HG03135 (cell line): ENCODE results near the gene SGSH.
"Not testable (repeated sequence)": the region's sequence is repeated elsewhere in the genome, so short reads cannot be mapped to it uniquely, and the experiment has no call there.

Experiments used
- ATAC-seq: cut with Tn5 transposase; IDR thresholded peaks from one replicate; pipeline ENCODE4 v1.9.1; 2021; ENCODE audit warnings: mild to moderate bottlenecking, moderate library complexity; ENCODE audit not compliant: unreplicated experiment

Gene SGSH

DNA sequence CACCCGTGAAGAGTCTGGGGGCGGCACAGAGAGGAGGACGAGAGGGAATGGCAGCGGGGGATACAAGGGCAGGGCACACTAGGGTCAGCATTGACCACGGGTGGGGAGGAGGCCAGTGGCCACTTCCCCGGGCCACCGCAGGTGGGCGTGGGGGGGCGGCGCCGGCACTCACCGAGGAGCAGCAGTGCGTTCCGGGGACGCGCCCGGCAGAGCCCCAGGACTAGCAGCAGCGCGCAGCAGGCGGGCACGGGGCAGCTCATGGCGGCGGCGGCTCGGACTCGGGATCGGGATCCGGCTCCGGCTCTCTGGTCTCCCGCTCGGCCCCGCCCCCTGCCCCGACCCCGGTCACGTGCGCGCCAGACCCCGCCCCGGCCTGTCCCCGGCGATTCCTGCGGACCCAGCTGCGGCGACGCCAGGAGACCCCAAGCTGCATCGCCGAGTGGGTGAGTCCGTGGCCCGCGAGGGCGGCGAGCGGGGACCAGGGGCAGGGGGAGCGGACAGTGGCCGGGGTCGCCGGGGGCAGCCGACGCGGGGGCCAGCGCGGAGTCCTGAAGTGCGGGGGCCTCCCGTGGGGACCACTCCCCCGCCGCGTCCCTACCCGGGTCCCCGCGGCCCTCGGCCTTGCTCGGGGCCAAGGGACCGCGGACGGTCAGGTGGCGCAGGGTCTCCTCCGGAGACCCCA lies at the start of gene SGSH, which contains the start of gene SLC26A11:
TSS of gene SGSH (minus strand) at position 280 of the 682 bp plus-strand sequence. CDS start at position 260, 20 bp downstream.
TSS of gene SLC26A11 (plus strand) at position 374 of the 682 bp plus-strand sequence. CDS start 1,134 bp downstream, outside the sequence.
- no peak for ATAC-seq

DNA sequence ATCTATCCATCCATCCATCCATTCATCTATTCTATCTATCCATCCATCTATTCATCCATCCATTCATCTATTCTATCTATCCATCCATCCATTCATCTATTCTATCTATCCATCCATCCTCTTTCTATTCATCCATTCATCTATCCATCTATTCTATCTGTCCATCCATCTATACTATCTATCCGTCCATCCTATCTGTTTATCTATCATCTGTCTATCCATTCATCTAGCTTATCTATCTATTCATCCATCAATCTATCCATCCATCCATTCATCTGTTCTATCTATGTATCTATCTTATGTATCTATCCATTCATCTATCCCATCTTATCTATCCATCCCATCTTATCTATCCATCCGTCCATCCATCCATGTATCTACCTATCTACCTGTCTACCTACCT lies 49.3 kb upstream of the SGSH start:
- ATAC-seq: no peak

DNA sequence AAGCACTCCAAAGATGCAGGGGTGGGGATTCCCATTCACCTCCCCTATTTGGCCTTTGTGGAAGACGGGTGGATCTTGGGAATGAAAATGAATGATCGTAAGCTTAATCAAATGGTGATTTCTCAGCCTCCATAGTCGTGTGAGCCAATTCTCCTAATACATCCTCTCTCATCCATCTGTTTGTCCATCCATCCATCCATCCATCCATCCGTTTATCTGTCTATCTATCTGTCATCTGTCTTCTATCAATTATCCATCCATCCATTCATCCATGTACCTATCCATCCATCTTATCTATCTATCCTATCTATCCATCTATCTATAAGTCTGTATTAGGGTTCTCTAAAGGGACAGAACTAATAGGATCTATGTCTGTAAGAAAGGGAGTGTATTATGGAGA lies 48.3 kb upstream of the SGSH start:
- ATAC-seq: no peak

DNA sequence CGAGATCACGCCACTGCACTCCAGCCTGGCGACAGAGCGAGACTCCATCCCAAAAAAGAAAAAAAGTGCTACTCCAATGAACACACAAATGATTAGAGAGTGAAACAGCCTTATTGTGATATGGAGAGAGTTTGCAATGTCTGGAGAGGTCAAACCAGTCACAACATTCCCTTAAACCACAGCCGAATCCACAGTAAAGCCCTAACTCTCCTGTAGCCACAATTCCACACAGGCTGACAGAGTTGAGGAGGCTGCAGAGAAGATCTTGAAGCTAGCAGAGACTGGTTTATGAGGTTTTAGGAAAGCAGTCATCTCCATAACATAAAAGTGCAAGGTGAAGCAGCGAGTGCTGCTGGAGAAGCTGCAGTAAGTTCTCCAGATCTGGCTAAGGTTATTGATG lies 47.3 kb upstream of the SGSH start:
- ATAC-seq: no peak

DNA sequence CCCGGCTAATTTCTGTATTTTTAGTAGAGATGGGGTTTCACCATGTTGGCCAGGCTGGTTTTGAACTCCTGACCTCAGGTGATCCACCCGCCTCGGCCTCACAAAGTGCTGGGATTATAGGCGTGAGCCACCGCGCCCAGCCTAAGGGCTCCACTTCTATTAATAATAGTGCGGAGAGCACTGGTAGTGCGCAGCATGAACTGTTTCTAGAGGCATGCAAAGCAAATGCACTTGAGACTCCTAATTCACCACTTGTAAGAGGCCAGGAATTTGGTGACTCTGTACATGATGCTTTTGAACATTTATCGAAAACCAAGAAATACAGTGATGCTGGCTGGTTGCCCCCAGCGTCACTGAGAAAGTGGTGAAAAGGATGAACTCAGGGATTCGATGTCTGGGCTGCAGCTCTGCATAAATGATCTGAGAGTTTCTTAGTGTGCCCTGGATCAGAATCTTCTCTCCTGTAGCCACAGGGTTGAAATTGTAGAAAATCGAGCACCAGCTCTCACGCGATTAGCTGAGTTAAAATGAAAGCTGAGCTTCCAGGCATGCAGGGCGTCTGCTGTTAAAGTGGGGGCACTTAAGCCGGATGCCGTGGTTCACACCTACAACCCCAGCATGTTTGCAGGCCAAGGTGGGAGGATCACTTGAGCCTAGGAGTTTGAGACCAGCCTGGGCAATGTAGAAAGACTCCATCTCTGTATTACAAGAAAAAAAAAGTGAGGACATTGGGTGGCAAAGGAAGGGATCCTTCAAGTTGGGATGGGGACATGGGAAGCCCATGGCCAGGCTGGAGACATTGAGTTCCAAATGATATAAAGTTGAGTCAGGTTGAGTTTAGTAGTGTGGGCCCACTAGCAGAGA lies 45.3 kb upstream of the SGSH start:
- no peak for ATAC-seq

DNA sequence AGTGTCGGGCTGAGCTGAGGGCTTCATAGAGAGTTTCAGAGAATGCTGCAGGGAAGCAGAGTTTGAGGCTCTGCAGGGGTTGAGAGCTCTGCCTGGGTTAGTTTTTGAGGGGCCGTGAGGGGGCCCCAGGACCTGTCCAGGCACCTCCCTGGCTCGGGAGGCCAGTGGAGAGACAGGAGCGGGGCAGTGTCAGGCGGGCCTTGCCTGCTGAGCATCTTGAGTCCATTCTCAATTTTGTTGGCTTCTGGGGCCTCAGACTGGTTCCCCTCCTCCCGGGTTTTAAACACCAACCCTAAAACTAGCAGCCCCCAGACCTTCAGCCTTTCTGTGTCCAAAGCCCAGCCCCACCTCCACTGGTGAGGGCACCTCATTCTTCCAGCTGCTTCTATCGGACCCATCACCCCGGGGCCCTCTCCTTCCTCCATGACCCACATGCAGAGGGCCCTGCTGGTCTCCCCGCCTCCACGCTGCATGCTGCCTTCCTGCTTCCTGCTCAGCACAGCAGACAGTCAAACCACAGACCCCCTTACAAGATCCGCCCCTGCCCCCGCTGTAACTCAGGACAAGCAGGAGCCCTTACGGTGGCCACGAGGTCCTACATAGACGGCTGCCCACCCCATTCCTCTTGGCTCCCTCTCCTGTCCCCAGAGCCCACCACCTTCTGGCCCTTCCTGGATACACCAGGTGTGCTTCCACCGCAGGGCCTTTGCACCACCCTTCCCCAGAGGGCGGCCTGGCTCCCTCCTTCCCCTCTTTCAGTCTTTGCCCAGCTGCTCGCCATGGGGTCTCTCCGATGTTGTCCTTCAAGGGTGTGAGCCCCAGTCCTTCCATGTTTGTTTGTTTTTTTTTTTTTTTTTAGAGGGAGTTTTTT lies 44.3 kb upstream of the SGSH start:
- ATAC-seq: no peak

DNA sequence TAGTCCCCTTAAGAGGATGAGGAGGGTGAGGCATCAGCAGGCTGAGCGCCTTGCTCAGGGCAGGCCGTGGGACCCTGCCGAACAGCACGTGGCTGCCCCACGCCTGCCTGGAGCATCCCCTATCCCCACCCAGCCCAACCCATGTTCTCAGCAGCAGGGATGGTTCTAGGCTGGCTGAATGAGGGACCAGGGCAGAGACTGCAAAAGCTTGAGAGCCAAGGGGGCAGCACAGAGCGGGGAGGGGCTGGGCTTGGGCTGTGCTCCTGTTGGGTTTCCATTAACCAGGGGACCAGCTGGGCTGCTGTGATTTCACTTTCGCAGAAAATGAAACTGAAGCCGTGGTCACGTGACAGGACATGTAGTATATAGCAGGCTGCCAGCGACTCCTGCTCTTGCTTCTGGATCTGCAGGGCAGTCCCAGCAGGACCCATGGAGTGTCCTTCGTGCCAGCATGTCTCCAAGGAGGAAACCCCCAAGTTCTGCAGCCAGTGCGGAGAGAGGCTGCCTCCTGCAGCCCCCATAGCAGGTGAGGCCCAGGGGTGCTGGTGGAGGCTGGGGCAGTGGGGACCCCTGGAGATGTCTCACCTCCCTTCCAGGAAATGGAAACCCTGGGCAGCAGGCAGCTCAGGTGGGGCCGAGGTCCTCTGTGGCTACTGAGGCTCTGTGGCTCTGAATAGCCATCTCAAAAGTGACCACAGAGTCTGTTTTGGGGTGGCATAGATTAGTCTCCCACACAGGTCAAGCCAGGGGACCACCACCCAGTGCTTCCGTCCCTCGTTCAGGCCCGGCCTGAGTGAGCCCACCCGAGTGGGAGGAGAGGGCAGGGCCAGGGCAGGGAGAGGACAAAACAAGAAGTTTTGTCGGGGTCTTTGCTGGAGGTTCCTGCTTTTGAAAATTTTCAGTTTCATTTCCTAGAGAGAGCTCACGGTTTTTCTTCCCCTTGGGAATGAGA lies 43.4 kb upstream of the SGSH start:
- peak; percentile 46 for ATAC-seq

DNA sequence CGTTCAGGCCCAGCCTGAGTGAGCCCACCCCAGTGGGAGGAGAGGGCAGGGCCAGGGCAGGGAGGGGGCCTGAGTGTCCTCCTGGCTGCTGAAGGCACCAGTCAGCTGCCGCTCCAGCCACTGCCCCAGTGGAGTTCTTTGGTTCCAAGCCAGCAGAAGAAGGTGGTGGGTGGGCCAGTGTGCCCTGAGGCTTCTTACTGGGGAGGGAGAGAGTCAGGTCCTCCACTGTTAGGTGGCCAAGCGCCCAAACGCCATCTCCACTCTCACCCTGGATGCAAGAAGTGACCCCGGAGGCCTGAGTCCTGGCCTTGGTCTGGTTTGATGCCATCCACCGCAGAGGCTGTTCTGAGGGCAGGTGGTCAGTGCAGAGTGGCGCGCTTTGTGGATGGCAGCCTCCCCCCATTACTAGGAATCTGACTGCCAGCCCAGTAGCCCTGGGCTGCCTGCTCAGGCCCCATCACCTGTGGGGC lies 42.7 kb upstream of the SGSH start:
- no peak for ATAC-seq

DNA sequence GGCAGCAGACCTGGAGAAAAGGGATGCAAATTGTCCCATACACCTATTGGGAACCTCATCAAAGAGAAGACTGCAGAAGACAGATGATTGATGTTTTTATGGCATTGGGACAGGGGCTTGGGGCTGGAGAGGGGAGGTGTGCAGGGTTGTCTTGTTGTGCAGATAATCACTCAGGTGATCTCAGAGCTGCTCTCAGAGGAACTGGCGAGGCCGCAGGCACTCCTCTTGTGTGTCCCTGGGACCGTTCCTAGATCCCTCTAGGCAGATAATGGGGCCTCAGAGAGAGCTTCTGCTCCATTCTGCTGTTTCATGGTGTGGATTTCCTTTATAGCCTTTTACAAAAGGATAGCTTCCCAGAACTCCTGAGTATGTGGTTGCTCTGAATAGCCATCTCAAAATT lies 42.2 kb upstream of the SGSH start:
- no peak for ATAC-seq

DNA sequence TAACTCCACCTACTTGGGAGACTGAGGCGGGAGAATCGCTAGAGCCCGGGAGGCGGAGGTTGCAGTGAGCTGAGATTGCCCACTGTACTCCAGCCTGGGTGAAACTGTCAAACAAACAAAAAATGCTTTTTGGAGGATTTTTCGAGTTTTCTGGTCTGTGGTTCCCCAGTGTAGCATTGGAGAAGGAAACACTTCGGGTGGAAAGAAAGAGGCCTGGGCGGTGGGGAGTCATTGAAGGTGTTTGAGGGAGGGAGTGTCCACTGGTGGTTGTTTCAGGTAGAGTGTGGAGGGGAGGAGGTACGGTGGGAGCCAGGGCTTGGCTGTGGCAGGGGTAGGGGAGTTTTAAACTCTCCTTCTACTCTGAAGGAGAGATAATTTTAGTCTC lies 41.8 kb upstream of the SGSH start:
- no peak for ATAC-seq

DNA sequence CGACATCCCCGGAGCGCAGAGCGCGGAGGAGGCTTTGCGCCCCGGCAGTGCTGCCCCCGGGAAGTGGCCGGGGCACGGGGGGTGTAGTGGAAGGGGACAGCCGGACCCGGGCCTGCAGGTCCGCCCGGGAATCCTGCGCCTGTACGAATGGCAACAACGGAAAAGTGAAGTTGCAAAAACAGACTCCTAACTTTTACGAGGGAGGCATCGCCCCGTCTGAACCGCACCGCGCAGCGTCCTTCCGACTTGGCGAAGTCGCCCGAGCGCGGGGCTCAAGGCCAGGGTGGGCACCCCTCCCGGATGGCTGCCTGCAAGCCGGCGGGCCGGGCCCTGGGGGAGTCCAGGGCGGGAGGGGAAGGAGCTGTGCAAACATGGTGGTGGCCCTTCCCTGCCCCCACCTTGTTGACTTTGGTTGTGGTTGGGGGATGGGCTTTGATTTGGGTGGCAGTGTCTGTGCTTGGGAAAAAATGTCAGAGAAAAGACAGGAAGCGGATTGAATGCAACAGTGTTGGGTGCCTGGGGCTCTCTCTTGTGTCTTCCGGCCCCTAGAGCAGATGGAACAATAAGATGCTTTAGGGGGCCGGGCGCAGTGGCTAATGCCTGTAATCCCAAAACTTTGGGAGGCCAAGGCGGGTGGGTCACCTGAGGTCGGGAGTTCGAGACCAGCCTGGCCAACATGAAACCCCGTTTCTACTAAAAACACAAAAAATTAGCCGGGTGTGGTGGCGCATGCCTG lies 41.2 kb upstream of the SGSH start:
- no peak for ATAC-seq

DNA sequence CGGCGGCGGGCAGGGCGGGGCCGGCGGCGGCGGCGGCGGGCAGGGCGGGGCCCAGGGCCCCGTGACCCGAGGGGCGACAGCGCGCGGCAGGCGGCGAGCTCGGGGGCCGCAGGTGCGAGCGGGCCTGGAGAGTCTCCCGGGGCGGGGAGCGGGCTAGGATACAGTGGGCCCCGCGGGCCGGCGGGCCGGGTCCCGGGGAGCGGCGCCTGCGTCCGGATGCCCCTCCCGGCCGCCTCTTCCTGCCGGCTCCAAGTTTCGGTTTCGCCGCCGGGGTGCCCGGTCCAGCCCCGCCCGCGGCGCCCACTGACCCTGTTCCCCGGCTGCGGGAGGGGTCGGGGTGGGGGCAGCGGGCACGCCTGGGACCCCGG lies 40.6 kb upstream of the SGSH start, which contains the start of gene RNF213:
TSS of gene RNF213 (plus strand) at position 62 of the 368 bp plus-strand sequence. CDS start 2,830 bp downstream, outside the sequence.
- ATAC-seq: no peak

DNA sequence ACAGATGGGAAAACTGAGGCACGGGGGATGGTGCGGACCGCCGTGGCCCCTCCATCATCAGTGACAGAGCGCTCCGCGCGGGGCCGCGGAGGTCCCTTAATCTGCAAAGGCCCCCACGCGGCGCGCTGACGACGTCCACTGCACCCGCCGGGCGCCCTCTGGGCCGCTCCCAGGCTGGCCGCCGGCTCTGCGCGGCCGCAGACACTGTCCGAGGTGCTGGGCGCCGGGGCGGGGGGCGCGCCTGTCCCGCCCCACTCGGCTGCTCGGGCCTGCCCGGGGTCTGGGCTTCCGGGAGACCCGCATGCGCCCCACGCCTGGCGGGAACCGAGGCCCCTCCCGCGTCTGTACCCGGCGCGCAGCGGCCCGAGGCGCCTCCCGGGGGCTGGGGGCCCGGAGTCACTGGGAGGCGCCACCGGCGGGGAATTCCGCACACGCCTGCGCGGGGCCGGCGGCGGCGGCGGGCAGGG lies 40.0 kb upstream of the SGSH start:
- ATAC-seq: no peak

DNA sequence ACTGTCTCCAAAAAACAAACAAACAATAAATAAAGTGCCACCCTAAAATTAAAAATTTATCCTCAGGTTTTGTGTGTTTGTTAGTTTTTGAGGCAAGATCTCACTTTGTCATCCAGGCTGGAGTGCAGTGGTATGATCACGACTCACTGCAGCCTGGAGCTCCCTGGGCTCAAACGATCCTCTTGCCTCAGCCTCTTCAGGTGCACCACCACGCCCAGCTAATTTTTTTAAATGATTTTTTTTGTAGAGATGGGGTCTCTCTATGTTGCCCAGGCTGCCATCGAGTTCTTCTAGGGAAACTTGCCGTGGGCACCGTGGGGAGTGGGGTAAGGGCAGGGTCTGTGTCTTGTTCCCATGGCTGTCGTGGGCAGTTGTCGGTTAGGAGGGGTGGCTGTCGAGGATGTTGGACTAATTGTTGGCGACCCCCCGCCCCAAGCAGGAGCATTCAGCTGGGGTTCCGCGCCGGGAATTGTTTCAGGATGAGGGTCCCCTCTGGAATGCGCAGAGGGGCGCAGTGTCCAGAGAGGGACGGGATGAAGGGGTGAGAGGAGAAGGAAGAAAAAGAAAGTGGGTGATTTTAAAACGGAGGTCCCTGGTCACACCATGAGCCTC lies 39.4 kb upstream of the SGSH start:
- no peak for ATAC-seq

DNA sequence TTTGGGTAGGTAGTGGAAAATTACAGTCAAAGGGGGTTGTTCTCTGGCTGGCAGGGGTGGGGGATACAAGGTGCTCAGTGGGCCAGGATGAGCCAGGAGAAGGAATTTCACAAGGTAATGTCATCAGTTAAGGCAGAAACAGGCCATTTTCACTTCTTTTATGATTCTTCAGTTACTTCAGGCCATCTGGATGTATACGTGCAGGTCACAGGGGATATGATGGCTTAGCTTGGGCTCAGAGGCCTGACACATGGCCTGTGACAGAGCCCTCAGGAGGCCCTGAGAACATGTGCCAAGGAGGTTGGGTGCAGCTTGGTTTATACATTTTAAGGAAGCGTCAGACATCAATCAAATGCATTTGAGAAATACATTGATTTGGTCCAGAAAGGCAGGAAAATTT lies 38.2 kb upstream of the SGSH start:
- not testable (repeated sequence) for ATAC-seq

DNA sequence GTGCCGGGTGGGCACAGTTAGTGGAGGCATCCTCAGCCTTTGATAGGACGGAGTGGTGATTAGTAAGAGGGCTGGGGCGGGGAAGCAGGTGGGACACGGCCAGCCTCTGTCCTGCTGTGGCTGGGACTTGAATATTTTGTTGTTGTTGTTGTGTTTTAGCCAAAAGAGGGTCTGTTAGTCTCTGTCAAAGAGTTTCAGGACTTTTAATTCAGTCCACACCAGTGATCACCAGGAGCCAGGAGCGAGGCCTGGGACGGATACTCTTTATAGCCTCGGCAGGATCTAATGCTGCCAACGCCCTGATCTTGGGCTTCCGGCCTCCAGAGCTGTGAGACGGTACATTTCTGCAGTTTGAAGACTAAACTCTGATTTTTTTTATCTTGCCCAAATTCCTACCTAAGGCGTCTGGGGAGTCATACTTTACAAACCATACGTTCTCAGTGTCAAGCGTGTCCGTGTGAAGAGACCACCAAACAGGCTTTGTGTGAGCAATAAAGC lies 37.6 kb upstream of the SGSH start:
- no peak for ATAC-seq

DNA sequence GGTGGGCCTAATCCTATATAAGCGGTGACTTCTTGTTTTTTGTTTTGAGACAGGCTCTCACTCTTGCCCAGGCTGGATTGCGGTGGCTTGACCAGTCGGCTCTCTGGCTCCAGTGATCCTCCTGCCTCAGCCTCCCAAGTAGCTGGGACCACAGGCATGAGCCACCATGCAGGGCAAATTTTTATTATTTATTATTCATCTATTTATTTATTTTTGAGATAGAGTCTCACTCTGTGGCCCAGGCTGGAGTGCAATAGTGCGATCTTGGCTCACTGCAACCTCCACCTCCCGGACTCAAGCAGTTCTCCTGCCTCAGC lies 35.9 kb upstream of the SGSH start:
- ATAC-seq: no peak

DNA sequence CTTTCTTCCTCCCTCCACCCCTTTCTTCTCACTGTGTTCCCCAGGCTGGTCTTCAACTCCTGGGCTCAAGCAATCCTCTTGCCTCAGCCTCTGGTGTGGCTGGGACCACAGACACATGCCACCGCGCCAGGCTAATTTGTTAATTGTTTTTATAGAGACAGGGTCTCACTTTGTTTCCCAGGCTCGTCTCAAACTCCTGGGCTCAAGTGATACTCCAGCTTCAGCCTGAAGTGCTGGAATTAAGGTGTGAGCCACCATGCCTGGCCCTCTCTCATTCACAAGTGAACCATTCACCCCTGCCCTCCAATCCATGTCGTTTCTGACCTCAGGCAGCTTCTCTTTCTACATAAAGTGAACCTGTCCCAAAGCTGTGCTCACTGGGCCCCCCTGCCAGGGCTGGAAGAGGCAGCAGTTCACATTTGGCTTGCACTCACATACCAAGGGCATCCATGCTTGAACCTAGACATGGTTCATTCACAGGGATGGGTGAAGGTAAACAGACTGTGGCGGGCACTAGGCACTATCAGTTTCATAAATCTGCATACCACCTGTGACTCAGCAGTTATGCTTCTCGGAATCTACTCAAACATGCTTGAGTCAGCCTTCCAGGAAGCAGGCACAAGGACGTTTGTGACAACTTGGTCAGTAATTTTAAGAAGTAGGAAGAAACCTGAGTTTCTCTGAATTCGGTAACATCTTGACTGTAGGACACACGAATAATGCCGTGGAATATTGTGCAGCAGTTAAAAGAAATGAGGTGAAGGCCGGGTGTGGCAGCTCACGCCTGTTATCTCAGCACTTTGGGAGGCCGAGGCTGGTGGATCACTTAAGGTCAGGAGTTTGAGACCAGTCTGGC lies 34.5 kb upstream of the SGSH start:
- ATAC-seq: peak; percentile 46
